A549 (cell line): ENCODE measurements around the gene ZDHHC19. TPM values are rescaled to one million over a fixed set of nuclear protein-coding genes. Genes with fewer than 3 reads are reported as not detected.

Source experiments
- ATAC-seq, 2 experiments: fragments of 200-7000 bp in 1 of 2; fragments of >200 bp in 1 of 2; cut with Nextera tagmentation in 1 of 2; cut with Tn5 transposase in 1 of 2; 3 replicates each; pipeline versions ENCODE4 v1.8.0 to v1.9.1; 2018 to 2020; ENCODE audit warnings: mild to moderate bottlenecking in 1 of 2, moderate library complexity in 1 of 2
- CTCF ChIA-PET: fragments of 300-600 bp; sonication (Branson Sonifier 250); formaldehyde crosslinking; extraction: SDS; loops from one replicate; lab custom pipeline; 2021; ENCODE audit warnings: antibody characterized with exemption, inconsistent platforms; lab: Yijun Ruan, JAX
- POLR2A ChIA-PET: fragments of 350-600 bp; formaldehyde crosslinking; extraction: SDS; loops from one replicate; lab custom pipeline; 2021; ENCODE audit warnings: antibody characterized with exemption, inconsistent platforms; lab: Yijun Ruan, JAX
- DNase-seq, 2 experiments: peaks; one replicate each; pipeline versions ENCODE4 v3.0.0 to v3.0.0-alpha.2; 2011 to 2016; ENCODE audit warnings: low read depth in 1 of 2, low spot score in 1 of 2
- FAIRE-seq: peaks from 2 replicates; lab custom pipeline; 2011; peaks lifted over from hg19 to GRCh38; lab: Jason Lieb, UNC
- H3K27ac ChIP-seq, 2 experiments: fragments of >200 bp; sonication (Bioruptor Twin); formaldehyde crosslinking; 3 replicates each; pipeline ENCODE4 v1.5.1; 2016 to 2017
- H3K4me1 ChIP-seq: fragments of >200 bp; sonication (Bioruptor Twin); formaldehyde crosslinking; 3 replicates; pipeline ENCODE4 v1.6.1; 2016
- H3K4me2 ChIP-seq: fragments of >200 bp; sonication (Bioruptor Twin); formaldehyde crosslinking; 3 replicates; pipeline ENCODE4 v1.6.1; 2016
- H3K4me3 ChIP-seq: fragments of >200 bp; sonication (Bioruptor Twin); formaldehyde crosslinking; 3 replicates; pipeline ENCODE4 v1.5.1; 2016
- H3K9me3 ChIP-seq: fragments of >200 bp; sonication (Bioruptor Twin); formaldehyde crosslinking; 3 replicates; pipeline ENCODE4 v1.6.1; 2016
- CEBPB ChIP-seq, 2 experiments: fragments of >200 bp in 1 of 2; sonication (Bioruptor Twin) in 1 of 2; formaldehyde crosslinking in 1 of 2; IDR thresholded peaks; 2 replicates each; pipeline ENCODE4 v1.6.1; 2012 to 2016
- EP300 ChIP-seq, 2 experiments: fragments of >200 bp; sonication (Bioruptor Twin); formaldehyde crosslinking; IDR thresholded peaks; 2 replicates in 1 of 2; 3 replicates in 1 of 2; pipeline ENCODE4 v1.6.1; 2016 to 2017
- FOSB ChIP-seq: fragments of 250-450 bp; sonication (Bioruptor Pico); IDR thresholded peaks from 2 replicates; pipeline ENCODE4 v1.5.0; 2020; ENCODE audit warnings: mild to moderate bottlenecking, moderate library complexity
- HDAC2 ChIP-seq: fragments of 200-600 bp; sonication (generic); IDR thresholded peaks from 2 replicates; pipeline ENCODE4 v1.6.1; 2016
- HEYL ChIP-seq: fragments of 250-450 bp; sonication (Bioruptor Pico); IDR thresholded peaks from 2 replicates; pipeline ENCODE4 v1.8.0; 2021; ENCODE audit warnings: mild to moderate bottlenecking, moderate library complexity
- HOXA7 ChIP-seq: fragments of 250-450 bp; sonication (Bioruptor Pico); IDR thresholded peaks from 2 replicates; pipeline ENCODE4 v1.5.0; 2020; ENCODE audit warnings: mild to moderate bottlenecking, moderate library complexity
- HOXB13 ChIP-seq: fragments of 250-450 bp; sonication (Bioruptor Pico); IDR thresholded peaks from 2 replicates; pipeline ENCODE4 v1.5.0; 2020; ENCODE audit warnings: low read depth, mild to moderate bottlenecking, moderate library complexity
- NPAS2 ChIP-seq: fragments of 250-450 bp; sonication (Bioruptor Pico); IDR thresholded peaks from 2 replicates; pipeline ENCODE4 v1.8.0; 2022; ENCODE audit warnings: mild to moderate bottlenecking, moderate library complexity, borderline replicate concordance
- POLR2AphosphoS2 ChIP-seq: conservative IDR thresholded peaks from 2 replicates; pipeline ENCODE4 v1.6.1; 2012; ENCODE audit warnings: low read length, improper control_type of control experiment, inconsistent platforms
- RFX5 ChIP-seq: fragments of 450-650 bp; IDR thresholded peaks from 2 replicates; pipeline ENCODE4 v1.7.1; 2014; ENCODE audit warnings: antibody characterized with exemption, mild to moderate bottlenecking, moderate library complexity
- SMC3 ChIP-seq: fragments of >200 bp; sonication (Bioruptor Twin); formaldehyde crosslinking; IDR thresholded peaks from 3 replicates; pipeline ENCODE4 v1.6.1; 2018; ENCODE audit warnings: inconsistent platforms
- SREBF2 ChIP-seq: fragments of 450-650 bp; IDR thresholded peaks from 2 replicates; pipeline ENCODE4 v1.6.1; 2014; ENCODE audit warnings: mild to moderate bottlenecking, moderate library complexity
- TP53 ChIP-seq: fragments of 250-450 bp; sonication (Bioruptor Pico); IDR thresholded peaks from 2 replicates; pipeline ENCODE4 v1.5.0; 2021; ENCODE audit warnings: mild to moderate bottlenecking, moderate library complexity
- ZSCAN20 ChIP-seq: fragments of 250-450 bp; sonication (Bioruptor Pico); IDR thresholded peaks from 2 replicates; pipeline ENCODE4 v1.8.0; 2022; ENCODE audit warnings: mild to moderate bottlenecking, moderate library complexity
- WGBS: methylation state at CpG from one replicate; pipeline ENCODE4 v1.1.6; 2017; ENCODE audit errors: missing lambda C conversion rate; 5-methylcytosine and 5-hydroxymethylcytosine counted together
- polyA plus RNA-seq, 4 experiments: library from polyadenylated mRNA; depleted of rRNA in 3 of 4; stranded (reverse); fragments of >200 nt; fragmentation: RNase III in 1 of 4; extraction: RNeasy Plus Mini Kit Qiagen cat#74134 plus additional on column Dnase treatment in 1 of 4; gene quantifications; 2 replicates in 3 of 4; 3 replicates in 1 of 4; pipeline ENCODE4 v1.2.3, GENCODE V29; 2011 to 2017
- TF ChIP-seq, protein P1 (sequence below): fragments of 450-650 bp; IDR thresholded peaks from 2 replicates; pipeline ENCODE4 v1.6.1; 2014; ENCODE audit warnings: antibody characterized with exemption
- TF ChIP-seq, protein P2 (sequence below): fragments of >200 bp; sonication (Bioruptor Twin); formaldehyde crosslinking; IDR thresholded peaks from 3 replicates; pipeline ENCODE4 v1.6.1; 2016
- TF ChIP-seq, protein P3 (sequence below): IDR thresholded peaks from 2 replicates; pipeline ENCODE4 v1.6.1; 2012
- TF ChIP-seq, protein P4 (sequence below): IDR thresholded peaks from 2 replicates; pipeline ENCODE4 v1.6.1; 2012
- TF ChIP-seq, protein P5 (sequence below): IDR thresholded peaks from 2 replicates; pipeline ENCODE4 v1.6.1; 2012; ENCODE audit warnings: low read depth, borderline replicate concordance
- TF ChIP-seq, protein P6 (sequence below): fragments of 250-450 bp; sonication (Bioruptor Pico); IDR thresholded peaks from 2 replicates; pipeline ENCODE4 v1.5.0; 2021; ENCODE audit warnings: mild to moderate bottlenecking, moderate library complexity, borderline replicate concordance

ZDHHC19 gene
- polyA plus RNA-seq, 2 of the 4 experiments (the other 2 are of a cell fraction): 0.15 TPM; not detected in 1

DNA sequence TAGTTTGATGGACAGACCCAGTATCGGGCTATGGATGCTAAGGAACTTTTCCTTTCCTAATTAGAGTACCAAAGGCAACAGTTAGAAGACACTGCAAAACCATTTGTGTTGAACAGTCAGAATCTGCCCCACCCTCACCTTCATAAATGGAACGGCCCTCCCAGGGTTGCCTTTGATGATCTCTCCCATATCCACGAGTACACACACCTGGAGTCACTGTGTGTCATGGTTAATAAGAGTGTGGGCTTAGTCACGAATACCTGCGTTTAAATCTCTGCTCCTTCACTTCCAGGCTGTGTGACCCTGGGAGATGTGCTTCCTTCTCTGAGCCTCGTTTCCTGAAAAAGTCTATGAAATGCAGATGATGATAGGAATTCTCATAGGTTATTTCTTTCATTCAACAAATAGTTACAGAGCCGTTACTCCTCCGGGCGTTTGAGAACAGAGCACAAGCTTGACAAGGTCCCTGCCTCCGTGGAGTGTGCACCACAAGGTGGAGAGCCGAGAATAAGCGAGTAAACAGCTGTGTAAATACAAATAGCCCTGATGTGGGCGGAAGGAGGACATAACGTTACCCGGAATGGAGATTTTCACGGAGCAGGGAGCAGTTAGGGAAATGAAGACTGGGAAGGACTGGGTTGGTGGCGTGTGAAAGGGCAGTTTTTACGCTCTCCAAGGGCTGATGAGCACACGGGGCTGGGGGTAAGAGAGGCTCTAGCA is 11.8 kb upstream of the ZDHHC19 start:
- Histone ChIP-seq H3K4me1 (no peaks in the 10 kb centered on the region), H3K4me2 (no peak overlapping the region), H3K27ac (no peak overlapping the region), H3K4me3 (no peak overlapping the region), H3K9me3 (no peaks in the 10 kb centered on the region)
- TF ChIP-seq HEYL (CRISPR knock-in tag): no peak
- no peak for TF ChIP-seq HDAC2
- TF ChIP-seq, protein P1, sequence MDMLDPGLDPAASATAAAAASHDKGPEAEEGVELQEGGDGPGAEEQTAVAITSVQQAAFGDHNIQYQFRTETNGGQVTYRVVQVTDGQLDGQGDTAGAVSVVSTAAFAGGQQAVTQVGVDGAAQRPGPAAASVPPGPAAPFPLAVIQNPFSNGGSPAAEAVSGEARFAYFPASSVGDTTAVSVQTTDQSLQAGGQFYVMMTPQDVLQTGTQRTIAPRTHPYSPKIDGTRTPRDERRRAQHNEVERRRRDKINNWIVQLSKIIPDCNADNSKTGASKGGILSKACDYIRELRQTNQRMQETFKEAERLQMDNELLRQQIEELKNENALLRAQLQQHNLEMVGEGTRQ: no peak
- ChIA-PET CTCF (no interaction called here), POLR2A (no interaction called here)
- 61% methylated on average over 19 of the region's 19 CpGs for WGBS
- DNase-seq (no peak), FAIRE-seq (no peak), ATAC-seq (no peak)

DNA sequence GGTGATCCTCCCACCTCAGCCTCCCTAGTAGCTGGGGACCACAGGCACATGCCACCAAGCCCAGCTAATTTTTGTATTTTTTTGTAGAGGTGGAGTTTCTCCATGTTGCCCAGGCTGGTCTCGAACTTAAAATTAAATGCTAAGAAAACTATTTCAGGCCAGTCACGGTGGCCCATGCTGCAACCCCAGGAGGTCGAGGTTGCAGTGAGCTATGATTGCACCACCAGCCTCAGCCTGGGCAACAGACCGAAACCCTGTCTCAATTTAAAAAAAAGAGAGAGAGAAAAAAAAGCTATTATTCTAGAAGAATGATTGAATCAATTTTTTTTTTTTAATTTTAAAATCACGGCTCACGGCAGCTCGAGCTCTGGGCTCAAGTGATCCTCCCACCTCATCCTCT is 9.8 kb upstream of the ZDHHC19 start:
- DNase-seq (no peak), FAIRE-seq (no peak), ATAC-seq (no peak)
- H3K4me1 ChIP-seq: no peaks in the 10 kb centered on the region
- ChIA-PET POLR2A (no interaction called here), CTCF (interaction anchor here (0.6 kb wide), 1 partner anchor 472 kb away, joined by 3 read pairs; no protein-coding TSS in a partner anchor)
- 76% methylated on average over 7 of the region's 7 CpGs for WGBS
- no peak for TF ChIP-seq CEBPB (IDR thresholded peaks at IDR 0.05)
- TF ChIP-seq, protein P2, sequence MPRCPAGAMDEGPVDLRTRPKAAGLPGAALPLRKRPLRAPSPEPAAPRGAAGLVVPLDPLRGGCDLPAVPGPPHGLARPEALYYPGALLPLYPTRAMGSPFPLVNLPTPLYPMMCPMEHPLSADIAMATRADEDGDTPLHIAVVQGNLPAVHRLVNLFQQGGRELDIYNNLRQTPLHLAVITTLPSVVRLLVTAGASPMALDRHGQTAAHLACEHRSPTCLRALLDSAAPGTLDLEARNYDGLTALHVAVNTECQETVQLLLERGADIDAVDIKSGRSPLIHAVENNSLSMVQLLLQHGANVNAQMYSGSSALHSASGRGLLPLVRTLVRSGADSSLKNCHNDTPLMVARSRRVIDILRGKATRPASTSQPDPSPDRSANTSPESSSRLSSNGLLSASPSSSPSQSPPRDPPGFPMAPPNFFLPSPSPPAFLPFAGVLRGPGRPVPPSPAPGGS: no peak
- no peak for TF ChIP-seq TP53 (CRISPR knock-in tag)
- H3K9me3 ChIP-seq: no peaks in the 10 kb centered on the region
- no peak overlapping the region for H3K27ac ChIP-seq
- H3K4me3 ChIP-seq: no peak overlapping the region
- H3K4me2 ChIP-seq: no peak overlapping the region

DNA sequence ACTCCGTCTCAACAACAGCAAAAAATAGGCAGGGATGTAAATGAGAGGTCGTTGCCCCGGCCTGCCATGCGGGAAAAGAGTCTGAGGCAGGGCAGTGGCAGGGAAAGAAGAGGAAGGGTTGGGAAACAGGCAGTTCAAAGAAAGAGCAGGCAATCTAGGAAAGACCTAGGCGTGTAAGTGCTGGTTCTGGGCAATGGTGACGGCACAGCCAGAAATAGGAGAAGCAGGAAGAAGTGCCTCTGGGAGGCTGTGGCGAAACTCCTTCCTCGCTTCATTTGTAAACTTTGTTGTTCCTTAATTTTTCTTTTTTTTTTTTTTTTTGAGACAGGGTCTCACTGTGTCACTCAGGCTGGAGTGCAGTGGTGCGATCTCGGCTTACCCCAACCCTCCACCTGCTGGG is 9.4 kb upstream of the ZDHHC19 start:
- DNase-seq (no peak), FAIRE-seq (no peak), ATAC-seq (no peak)
- no peak overlapping the region for H3K27ac ChIP-seq
- ChIA-PET CTCF (no interaction called here), POLR2A (no interaction called here)
- H3K4me3 ChIP-seq: no peak overlapping the region
- no peak overlapping the region for H3K4me2 ChIP-seq
- WGBS: 89% methylated on average over 10 of the region's 10 CpGs
- H3K4me1 ChIP-seq: no peaks in the 10 kb centered on the region
- TF ChIP-seq HEYL (CRISPR knock-in tag): no peak
- no peak for TF ChIP-seq HOXA7 (CRISPR knock-in tag)
- TF ChIP-seq, protein P3, sequence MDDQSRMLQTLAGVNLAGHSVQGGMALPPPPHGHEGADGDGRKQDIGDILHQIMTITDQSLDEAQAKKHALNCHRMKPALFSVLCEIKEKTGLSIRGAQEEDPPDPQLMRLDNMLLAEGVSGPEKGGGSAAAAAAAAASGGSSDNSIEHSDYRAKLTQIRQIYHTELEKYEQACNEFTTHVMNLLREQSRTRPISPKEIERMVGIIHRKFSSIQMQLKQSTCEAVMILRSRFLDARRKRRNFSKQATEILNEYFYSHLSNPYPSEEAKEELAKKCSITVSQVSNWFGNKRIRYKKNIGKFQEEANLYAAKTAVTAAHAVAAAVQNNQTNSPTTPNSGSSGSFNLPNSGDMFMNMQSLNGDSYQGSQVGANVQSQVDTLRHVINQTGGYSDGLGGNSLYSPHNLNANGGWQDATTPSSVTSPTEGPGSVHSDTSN: no peak
- H3K9me3 ChIP-seq: no peaks in the 10 kb centered on the region

DNA sequence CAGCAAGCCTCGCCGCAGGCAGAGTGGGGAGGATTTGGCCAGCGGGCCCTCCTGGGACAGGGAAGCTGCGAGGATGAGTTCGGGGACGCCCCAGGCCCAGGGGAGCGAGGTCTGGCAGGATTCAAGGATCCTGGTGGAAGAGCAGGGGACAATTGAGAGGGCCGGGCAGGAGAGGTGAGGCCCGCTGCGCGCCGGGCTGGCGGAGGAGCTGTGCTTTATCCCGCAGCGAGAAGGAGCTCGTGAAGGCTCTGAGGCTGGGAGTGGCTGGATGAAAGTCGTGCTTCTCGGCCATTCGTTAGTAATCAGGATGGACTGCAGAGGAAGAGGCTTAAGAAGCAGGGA is 8.7 kb upstream of the ZDHHC19 start:
- TF ChIP-seq HOXB13 (CRISPR knock-in tag): no peak
- no peak for TF ChIP-seq FOSB (CRISPR knock-in tag)
- TF ChIP-seq ZSCAN20 (CRISPR knock-in tag): no peak
- TF ChIP-seq, protein P4, sequence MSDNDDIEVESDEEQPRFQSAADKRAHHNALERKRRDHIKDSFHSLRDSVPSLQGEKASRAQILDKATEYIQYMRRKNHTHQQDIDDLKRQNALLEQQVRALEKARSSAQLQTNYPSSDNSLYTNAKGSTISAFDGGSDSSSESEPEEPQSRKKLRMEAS: no peak
- TF ChIP-seq, protein P5, sequence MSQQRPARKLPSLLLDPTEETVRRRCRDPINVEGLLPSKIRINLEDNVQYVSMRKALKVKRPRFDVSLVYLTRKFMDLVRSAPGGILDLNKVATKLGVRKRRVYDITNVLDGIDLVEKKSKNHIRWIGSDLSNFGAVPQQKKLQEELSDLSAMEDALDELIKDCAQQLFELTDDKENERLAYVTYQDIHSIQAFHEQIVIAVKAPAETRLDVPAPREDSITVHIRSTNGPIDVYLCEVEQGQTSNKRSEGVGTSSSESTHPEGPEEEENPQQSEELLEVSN: no peak
- TF ChIP-seq, protein P6, sequence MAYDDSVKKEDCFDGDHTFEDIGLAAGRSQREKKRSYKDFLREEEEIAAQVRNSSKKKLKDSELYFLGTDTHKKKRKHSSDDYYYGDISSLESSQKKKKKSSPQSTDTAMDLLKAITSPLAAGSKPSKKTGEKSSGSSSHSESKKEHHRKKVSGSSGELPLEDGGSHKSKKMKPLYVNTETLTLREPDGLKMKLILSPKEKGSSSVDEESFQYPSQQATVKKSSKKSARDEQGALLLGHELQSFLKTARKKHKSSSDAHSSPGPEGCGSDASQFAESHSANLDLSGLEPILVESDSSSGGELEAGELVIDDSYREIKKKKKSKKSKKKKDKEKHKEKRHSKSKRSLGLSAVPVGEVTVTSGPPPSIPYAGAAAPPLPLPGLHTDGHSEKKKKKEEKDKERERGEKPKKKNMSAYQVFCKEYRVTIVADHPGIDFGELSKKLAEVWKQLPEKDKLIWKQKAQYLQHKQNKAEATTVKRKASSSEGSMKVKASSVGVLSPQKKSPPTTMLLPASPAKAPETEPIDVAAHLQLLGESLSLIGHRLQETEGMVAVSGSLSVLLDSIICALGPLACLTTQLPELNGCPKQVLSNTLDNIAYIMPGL (CRISPR knock-in tag): no peak
- TF ChIP-seq, protein P2: no peak
- TF ChIP-seq NPAS2 (CRISPR knock-in tag): no peak
- no peak for TF ChIP-seq POLR2AphosphoS2
- TF ChIP-seq SMC3: no peak
- no peak for TF ChIP-seq EP300 (IDR thresholded peaks at IDR 0.05)
- TF ChIP-seq, protein P1: no peak
- no peak for TF ChIP-seq CEBPB (IDR thresholded peaks at IDR 0.05)
- no peak for TF ChIP-seq SREBF2
- no peak for TF ChIP-seq RFX5
- TF ChIP-seq, all 56 proteins: peak for 0
- no peak overlapping the region for H3K4me3 ChIP-seq
- no peak overlapping the region for H3K4me2 ChIP-seq
- no peak overlapping the region for H3K27ac ChIP-seq
- no peaks in the 10 kb centered on the region for H3K9me3 ChIP-seq
- no peak for DNase-seq
- no peaks in the 10 kb centered on the region for H3K4me1 ChIP-seq
- CTCF ChIA-PET: no interaction called here
- no peak for ATAC-seq
- WGBS: 90% methylated on average over 19 of the region's 19 CpGs
- no peak for FAIRE-seq
- POLR2A ChIA-PET: no interaction called here
